ENCODE data around the gene ILK. TPM values are rescaled to one million over a fixed set of nuclear protein-coding genes. Genes with fewer than 3 reads are reported as not detected.
A peak's percentile ranks its signal among the peaks of the same experiment; 100 is the strongest.

ILK gene
- total and polyA plus RNA-seq, 8 donors, result 146 to 165 (median 154) TPM

- no peak for TF ChIP-seq CTCF (IDR thresholded peaks at IDR 0.05)
- H3K27me3 ChIP-seq, result no peaks in the 10 kb centered on the region
- intact Hi-C loops (cut with DNase I), result no loop called here
- DNase-seq (peak; percentile 89 to 96 (median 94)), ATAC-seq (peak; percentile 68)
- no peaks in the 10 kb centered on the region for H3K9me3 ChIP-seq
- H3K36me3 ChIP-seq, result peaks cover 0 to 39% of the 10 kb centered on the region in 2 donors
- peaks cover 48 to 89% of the 10 kb centered on the region in 2 donors for H3K4me1 ChIP-seq
- peak overlapping the region; percentile 91 to 98 for H3K27ac ChIP-seq
- H3K4me3 ChIP-seq, result peak overlapping the region in 1 of 2 donors; percentile 9
Observed at GRCh38 chr11:6606471-6607189, 3.1 kb downstream of the ILK start.

GRCh38 chr11:6607190-6607795 is 3.7 kb downstream of the ILK start:
- ATAC-seq (no peak), DNase-seq (no peak)
- Histone ChIP-seq H3K4me1 (peaks cover 43 to 82% of the 10 kb centered on the region in 2 donors), H3K27ac (peak overlapping the region; percentile 91 to 98), H3K36me3 (peaks cover 0 to 39% of the 10 kb centered on the region in 2 donors), H3K9me3 (no peaks in the 10 kb centered on the region), H3K4me3 (no peak overlapping the region), H3K27me3 (no peaks in the 10 kb centered on the region)
- TF ChIP-seq CTCF (IDR thresholded peaks at IDR 0.05), result no peak
- intact Hi-C loops (cut with DNase I), result no loop called here

- peaks cover 0 to 39% of the 10 kb centered on the region in 2 donors for H3K36me3 ChIP-seq
- intact Hi-C loops (cut with DNase I), result no loop called here
- no peaks in the 10 kb centered on the region for H3K27me3 ChIP-seq
- no peaks in the 10 kb centered on the region for H3K9me3 ChIP-seq
- no peak for TF ChIP-seq CTCF (IDR thresholded peaks at IDR 0.05)
- no peak overlapping the region for H3K4me3 ChIP-seq
- ATAC-seq (no peak), DNase-seq (peak in 1 of 4 donors; percentile 37)
- peak overlapping the region; percentile 91 to 98 for H3K27ac ChIP-seq
- H3K4me1 ChIP-seq, result peaks cover 39 to 82% of the 10 kb centered on the region in 2 donors
Observed at GRCh38 chr11:6608011-6608410, 4.4 kb downstream of the ILK start.

- DNase-seq (no peak), ATAC-seq (no peak)
- Histone ChIP-seq H3K36me3 (peaks cover 0 to 42% of the 10 kb centered on the region in 2 donors), H3K9me3 (no peaks in the 10 kb centered on the region), H3K4me1 (peaks cover 39 to 91% of the 10 kb centered on the region in 2 donors), H3K27me3 (no peaks in the 10 kb centered on the region), H3K4me3 (no peak overlapping the region), H3K27ac (no peak overlapping the region)
- no peak for TF ChIP-seq CTCF (IDR thresholded peaks at IDR 0.05)
- intact Hi-C loops (cut with DNase I), result no loop called here
Observed at GRCh38 chr11:6608726-6609501, 5.3 kb downstream of the ILK start.

Data from left lung (tissue), 10 donors.